Activated CD8-positive, alpha-beta memory T cell treated with anti-CD3 and anti-CD28 coated beads, Interleukin-2, amount 50 U/mL, for 1 hour (primary cell): ENCODE data around the gene DIPK1B.

Source experiments
- DNase-seq: peaks from one replicate; pipeline ENCODE4 v3.0.0-alpha.2; 2020; ENCODE audit errors: extremely low read depth

The DIPK1B gene

GRCh38 chr9:136720251-136720897 lies 8.0 kb downstream of the DIPK1B start:
- no peak for DNase-seq

- DNase-seq: no peak
Measured at GRCh38 chr9:136720898-136721338, 8.5 kb downstream of the DIPK1B start.

DNA sequence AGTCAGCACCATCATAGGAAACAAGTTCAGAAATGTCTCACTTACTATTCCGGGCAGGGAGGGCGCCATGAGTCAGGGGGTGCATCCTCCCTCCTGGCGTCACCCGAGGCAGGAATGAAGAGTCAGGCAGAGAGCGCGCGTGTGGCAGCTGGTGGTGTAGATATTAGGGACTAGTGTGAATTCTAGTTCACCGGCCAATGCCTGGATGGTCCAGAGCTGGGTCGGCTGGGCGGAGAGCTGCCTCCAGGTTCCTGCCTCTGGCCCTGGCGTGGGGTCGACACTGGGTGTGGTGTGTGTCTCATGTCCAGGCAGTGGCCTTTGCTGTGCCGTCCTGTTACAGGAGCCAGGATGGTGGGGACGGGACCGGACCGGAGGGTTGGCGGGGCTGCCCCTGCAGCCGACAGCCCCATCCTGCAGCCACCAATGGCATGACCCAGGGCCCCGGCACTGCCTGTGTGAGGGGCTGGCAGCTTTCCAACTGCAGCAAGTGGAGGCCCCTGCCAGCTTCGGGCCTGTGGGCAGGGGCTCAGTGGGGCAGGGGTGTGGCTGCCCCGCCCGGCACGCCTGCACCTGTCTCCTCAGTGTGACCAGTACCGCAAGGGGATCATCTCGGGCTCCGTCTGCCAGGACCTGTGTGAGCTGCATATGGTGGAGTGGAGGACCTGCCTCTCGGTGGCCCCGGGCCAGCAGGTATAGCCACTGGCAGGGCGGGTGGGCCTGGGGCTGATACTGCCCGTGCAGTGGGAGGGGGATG lies 9.1 kb downstream of the DIPK1B start:
- DNase-seq: no peak

DNA sequence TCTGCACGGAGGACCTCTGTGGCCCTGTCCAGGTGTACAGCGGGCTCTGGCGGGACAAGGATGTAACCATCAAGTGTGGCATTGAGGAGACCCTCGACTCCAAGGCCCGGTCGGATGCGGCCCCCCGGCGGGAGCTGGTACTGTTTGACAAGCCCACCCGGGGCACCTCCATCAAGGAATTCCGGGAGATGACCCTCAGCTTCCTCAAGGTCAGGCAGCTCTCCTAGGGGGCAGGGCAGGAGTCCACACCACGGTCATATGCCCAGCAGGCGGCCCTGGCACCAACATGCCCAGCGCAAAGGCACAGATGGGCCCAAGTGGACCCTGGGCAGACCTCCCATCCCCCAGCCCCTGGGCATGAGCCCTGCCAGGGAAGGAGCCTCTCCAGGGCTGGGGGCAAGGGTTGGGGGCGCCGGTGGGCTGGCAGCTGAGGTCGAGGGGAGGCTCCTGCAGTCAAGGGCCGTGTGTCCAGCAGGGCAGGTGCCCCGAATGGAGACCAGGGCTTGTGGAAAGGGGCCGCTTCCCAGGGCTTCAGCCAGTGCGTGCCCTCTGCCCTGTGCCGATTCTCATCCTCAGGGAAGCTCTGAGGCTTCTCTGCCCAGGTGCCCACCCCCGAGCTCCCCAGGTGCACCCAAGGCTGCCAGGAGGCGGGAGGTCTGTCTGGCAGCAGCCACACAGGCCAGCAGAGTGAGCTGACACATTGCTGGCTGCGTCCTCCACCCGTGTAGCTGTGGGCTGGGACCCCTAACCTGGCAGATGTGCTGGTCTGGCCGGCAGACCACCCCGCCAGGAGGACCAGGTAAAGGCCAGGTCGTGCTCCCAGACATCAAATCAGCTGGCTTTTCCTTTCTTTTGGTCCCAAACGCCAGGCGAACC lies 10.0 kb downstream of the DIPK1B start:
- no peak for DNase-seq

DNA sequence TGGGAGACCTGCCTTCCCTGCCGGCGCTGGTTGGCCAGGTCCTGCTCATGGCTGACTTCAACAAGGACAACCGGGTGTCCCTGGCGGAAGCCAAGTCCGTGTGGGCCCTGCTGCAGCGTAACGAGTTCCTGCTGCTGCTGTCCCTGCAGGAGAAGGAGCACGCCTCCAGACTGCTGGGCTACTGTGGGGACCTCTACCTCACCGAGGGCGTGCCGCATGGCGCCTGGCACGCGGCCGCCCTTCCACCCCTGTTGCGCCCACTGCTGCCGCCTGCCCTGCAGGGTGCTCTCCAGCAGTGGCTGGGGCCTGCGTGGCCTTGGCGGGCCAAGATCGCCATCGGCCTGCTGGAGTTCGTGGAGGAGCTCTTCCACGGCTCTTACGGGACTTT lies 10.6 kb downstream of the DIPK1B start:
- no peak for DNase-seq

DNA sequence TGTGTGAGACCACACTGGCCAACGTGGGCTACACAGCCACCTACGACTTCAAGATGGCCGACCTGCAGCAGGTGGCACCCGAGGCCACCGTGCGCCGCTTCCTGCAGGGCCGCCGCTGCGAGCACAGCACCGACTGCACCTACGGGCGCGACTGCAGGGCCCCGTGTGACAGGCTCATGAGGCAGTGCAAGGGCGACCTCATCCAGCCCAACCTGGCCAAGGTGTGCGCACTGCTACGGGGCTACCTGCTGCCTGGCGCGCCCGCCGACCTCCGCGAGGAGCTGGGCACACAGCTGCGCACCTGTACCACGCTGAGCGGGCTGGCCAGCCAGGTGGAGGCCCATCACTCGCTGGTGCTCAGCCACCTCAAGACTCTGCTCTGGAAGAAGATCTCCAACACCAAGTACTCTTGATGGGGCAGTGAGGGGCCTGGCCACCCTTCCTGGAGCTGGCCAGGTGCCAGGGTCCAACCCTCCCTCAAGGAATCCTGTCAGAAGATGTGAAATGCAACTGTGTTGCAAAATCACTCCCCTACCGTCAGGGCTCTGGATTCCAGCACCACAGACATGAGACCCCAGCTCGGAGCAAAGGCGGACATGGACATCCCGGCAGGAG lies 11.1 kb downstream of the DIPK1B start:
- no peak for DNase-seq

DNA sequence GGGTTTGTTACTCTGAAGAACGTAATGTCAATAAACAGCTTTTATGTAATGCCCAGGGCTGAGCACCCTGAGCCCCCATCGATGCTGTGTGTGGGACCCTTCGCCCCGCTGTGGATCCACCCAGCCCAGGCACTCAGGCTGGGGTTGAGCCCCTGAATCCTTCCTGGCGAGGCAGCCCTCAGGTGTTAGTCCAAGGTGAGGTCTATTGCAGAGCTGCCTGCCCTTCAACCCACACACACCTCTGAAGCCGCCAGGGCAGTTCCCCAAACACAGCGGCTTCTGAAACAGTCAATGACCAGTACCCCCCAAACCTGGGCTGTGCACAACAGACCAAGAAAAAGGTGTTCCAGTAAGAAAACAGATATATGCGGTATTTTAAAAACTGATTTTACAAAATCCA lies 11.6 kb downstream of the DIPK1B start:
- no peak for DNase-seq

DNA sequence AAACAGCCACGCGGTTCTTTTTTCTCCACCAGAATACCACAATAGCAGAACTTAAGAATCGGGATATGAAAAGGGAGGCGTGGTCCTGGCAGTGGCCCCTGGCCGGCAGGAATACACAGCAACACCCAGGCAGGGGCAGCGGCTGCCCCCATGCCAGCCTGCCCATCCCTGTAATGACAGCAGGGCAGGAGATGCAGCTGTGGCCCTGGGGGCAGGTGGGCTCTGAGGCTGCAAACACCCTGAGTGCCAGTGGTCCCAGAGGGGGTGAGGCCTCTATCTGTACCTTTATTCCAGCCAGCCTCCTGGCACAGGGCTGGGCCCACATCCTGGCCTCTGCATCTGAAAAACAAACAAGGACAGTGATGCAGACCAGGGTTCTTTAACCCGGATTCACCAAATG lies 12.4 kb downstream of the DIPK1B start:
- DNase-seq: no peak

GRCh38 chr9:136725612-136726011 lies 13.2 kb downstream of the DIPK1B start:
- no peak for DNase-seq

- no peak for DNase-seq
Measured at GRCh38 chr9:136726118-136726517, 13.7 kb downstream of the DIPK1B start.

DNA sequence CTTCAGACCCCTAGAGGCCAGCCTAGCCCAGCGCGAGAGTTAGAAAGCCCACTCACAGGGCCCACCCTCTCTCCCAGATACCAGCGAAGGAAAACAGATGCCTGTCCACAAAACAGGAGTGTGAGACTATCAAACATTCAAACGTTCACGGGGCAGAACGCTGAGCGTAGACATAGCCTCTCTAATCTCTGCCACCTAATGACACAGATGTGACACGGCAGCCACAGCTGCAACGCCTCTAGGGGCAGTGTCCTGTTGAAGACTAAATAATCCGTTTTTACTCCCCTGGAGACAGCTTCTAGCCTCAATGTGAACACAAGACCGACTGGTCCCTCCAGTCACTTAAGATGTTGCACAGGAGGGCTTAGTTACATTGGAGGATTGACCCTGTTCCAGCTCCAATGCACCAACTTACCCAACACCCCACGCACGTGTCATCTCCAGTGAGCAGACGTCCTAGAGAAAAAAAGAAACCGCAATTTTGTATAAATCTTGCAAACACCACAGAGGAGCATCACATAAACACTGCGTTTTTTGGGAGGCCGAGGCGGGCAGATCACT lies 14.3 kb downstream of the DIPK1B start:
- DNase-seq: no peak

- peak; percentile 84 for DNase-seq
Measured at GRCh38 chr9:136728080-136728547, 15.7 kb downstream of the DIPK1B start.

- DNase-seq: no peak
Measured at GRCh38 chr9:136728548-136729123, 16.3 kb downstream of the DIPK1B start.

DNA sequence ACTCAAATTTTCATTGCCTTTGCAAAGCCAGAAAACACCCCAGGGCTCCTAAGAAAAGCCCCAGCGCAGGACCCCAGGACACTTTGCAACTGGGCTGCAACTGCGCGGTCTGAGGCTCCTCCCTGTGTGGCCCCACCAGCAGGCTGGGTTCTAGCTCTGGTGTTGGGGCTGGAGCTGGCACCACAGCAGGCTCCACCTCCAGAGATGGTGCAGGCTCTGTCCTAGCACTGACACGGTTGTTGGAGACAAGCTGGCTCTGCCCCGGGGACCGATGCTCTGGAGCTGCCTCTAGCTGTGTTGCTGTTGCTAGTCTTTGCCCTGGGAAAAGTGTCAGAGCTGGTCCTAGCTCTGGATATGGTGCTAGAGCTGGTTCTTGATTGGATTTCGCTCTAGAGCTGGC lies 16.8 kb downstream of the DIPK1B start:
- DNase-seq: no peak

- DNase-seq: no peak
Measured at GRCh38 chr9:136729926-136730325, 17.6 kb downstream of the DIPK1B start.

DNA sequence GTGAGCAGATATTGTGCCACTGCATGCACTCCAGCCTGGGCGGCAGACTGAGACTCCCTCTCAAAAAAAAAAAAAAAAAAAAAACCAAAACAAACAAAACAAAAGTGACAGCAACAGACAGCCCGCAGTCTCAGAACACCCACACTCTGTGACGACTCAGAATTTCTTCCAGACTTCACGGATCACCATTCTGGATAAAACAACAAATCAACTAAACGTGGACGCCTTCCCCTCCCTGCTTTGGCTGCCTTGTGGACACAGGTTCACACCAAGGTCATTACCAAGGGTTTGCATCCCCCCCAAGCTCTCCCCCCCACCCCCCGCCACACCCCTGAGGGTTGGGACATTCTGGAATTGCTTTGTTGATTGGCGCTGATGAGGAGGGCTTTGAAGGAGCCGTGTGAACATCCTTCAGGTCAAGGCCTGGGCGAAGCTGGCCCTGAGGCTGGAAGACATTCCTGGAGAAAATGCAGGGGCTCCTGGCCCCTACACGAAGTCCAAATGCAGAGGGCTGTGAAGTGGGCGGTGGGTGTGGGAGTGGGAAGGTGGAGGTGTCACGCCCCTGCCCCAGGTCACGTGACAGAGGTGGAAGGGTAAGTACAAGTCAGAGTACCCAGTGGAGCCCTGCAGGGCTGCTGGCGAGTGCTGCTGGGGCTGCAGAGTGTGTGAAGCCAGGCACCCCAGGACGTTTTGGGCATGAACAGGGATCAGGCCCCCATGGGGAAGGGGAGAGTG lies 20.2 kb downstream of the DIPK1B start:
- no peak for DNase-seq

DNA sequence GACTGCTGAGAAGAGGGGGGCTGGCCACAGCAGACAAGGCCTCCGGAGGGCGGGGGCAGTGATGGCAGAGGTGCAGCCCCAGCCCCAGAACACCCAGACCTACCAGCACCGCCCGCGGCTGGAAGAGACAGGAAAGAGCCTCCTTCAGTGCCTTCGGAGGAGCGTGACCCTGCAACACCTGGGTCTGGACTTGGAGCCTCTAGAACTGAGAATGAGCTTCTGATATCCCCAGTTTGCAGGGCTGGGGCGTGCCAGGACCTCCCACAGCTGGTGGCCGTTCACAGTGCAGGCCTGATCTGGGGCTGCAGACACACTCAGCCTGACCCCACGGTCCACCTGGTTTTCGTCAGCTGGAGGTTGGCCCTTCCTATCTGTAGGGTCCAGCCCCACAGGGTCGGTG lies 21.2 kb downstream of the DIPK1B start:
- DNase-seq: no peak

DNA sequence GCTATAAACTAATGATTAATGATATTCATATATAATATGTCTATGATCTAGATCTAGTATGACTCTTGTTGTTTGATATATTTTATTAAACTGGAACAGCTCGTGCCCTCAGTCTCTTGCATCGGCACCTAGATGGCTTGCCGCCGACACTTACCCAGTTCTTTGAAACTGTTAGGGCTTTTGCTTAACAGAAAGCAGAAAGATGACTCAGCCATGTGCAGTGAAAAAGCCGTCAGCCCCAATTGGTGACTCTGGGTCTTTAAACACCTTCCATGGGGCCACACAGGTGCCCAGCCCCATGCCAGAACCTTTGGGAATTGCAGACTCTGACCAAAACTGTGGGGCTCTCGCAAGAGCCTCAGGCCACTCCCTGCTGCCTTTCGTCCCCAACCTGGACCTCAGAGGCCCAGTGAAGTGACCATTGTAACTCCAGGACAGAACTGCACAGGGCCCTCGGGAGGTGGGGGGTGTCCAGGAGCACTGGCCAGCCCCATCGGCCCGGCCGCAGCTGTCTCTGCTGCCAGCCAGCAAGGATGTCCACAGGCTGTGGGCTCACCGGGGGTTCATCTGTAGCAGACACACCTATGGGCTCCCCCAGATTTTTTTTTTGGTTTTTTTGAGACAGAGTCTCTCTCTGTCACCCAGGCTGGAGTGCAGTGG lies 22.6 kb downstream of the DIPK1B start:
- no peak for DNase-seq

- DNase-seq: no peak
Measured at GRCh38 chr9:136735812-136736480, 23.6 kb downstream of the DIPK1B start.

DNA sequence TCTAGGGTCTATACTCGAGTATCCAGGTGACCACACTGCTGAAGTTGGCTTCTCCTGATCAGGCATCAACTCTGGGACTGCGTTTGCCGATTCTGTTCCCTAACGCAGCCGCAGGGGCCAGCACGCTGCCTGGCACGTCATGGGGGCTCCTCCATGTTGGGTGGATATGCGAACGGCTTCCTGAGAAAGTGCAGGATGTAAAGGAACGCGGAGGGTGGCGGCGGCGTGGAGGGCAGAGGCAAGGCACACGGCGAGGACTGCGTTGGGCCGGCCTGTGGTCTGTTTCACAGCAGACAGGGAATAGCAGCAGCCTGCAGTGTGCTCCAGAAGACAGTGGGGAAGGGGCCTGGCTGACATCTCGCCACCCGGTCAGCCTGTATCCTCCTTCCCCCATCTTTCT lies 26.6 kb downstream of the DIPK1B start:
- DNase-seq: no peak
